Spleen (tissue), 13 donors: Measurements from ENCODE around the gene ADPGK. TPM values are rescaled to one million over a fixed set of nuclear protein-coding genes. Genes with fewer than 3 reads are reported as not detected.

Experiments
- DNase-seq: peaks from one replicate; pipeline ENCODE4 v3.0.0-alpha.2; 2020
- H3K27ac ChIP-seq, 8 donors: fragments of 200-600 bp; sonication (generic) in 7 of 8; 1 replicate in 4 of 8; 2 replicates in 4 of 8; pipeline versions ENCODE4 v1.5.0 to v1.8.0; 2016 to 2021; ENCODE audit warnings: inconsistent platforms in 4 of 8, mild to moderate bottlenecking in 4 of 8, moderate library complexity in 1 of 8
- H3K27me3 ChIP-seq, 7 donors: fragments of 200-600 bp; sonication (generic) in 6 of 7; replicated peaks in 1 of 7; 1 replicate in 4 of 7; 2 replicates in 3 of 7; pipeline versions ENCODE4 v1.5.0 to v1.8.0; 2016 to 2021; ENCODE audit warnings: inconsistent platforms in 3 of 7, mild to moderate bottlenecking in 1 of 7
- H3K36me3 ChIP-seq, 6 donors: fragments of 200-600 bp; sonication (generic) in 5 of 6; 1 replicate in 4 of 6; 2 replicates in 2 of 6; pipeline versions ENCODE4 v1.5.0 to v1.8.0; 2016 to 2021; ENCODE audit warnings: inconsistent platforms in 2 of 6
- H3K4me1 ChIP-seq, 6 donors: fragments of 200-600 bp; sonication (generic) in 5 of 6; 1 replicate in 3 of 6; 2 replicates in 3 of 6; pipeline versions ENCODE4 v1.5.0 to v1.8.0; 2016 to 2021; ENCODE audit warnings: inconsistent platforms in 3 of 6
- H3K4me3 ChIP-seq, 8 donors: fragments of 200-600 bp; sonication (generic) in 7 of 8; 1 replicate in 4 of 8; 2 replicates in 4 of 8; pipeline versions ENCODE4 v1.5.0 to v1.8.0; 2016 to 2021; ENCODE audit warnings: inconsistent platforms in 4 of 8, mild to moderate bottlenecking in 4 of 8, moderate library complexity in 2 of 8
- H3K9me3 ChIP-seq, 8 donors: fragments of 200-600 bp; sonication (generic) in 7 of 8; 1 replicate in 4 of 8; 2 replicates in 4 of 8; pipeline versions ENCODE4 v1.5.0 to v1.8.0; 2016 to 2021; ENCODE audit warnings: inconsistent platforms in 4 of 8
- POLR2A ChIP-seq, 3 donors: fragments of 450-650 bp; IDR thresholded peaks; one replicate each; pipeline ENCODE4 v1.5.1; 2017; ENCODE audit warnings: antibody characterized with exemption in 3 of 3, mild to moderate bottlenecking in 1 of 3
- POLR2AphosphoS5 ChIP-seq, 3 donors: sonication (generic); formaldehyde crosslinking; IDR thresholded peaks; one replicate each; pipeline ENCODE4 v1.5.1; 2017; ENCODE audit warnings: antibody characterized with exemption in 3 of 3
- WGBS, 5 donors: extraction: QIAGEN DNeasy Blood & Tissue Kit in 3 of 5; methylation state at CpG; one replicate each; pipeline versions ENCODE4 v1.1.5 to v1.1.7; 2013 to 2018; 5-methylcytosine and 5-hydroxymethylcytosine counted together
- intact Hi-C: fragments of 100-400 bp; cut with DNase I; formaldehyde crosslinking; loops from one replicate; pipeline ENCODE4 v1.15.0; 2023; ENCODE audit warnings: low total_unique reads
- long read RNA-seq, 2 donors: transcript quantifications; one replicate each; lab custom pipeline, GENCODE V29; 2026
- polyA plus RNA-seq, 3 donors: library from polyadenylated mRNA; stranded (reverse); fragments of 200-250 nt; gene quantifications; one replicate each; pipeline ENCODE4 v1.2.1, GENCODE V29; 2013
- total RNA-seq, 7 donors: library from RNA; depleted of rRNA in 3 of 7; stranded (reverse); fragments of >200 nt in 3 of 7; fragmentation: NEBNext Ultra II Directional in 4 of 7; extraction: Animal tissue kit (Norgen Biotek cat#: 25700) in 4 of 7; gene quantifications; one replicate each; pipeline versions ENCODE4 v1.1.0 to v1.2.1, GENCODE V29; 2016 to 2021
- TF ChIP-seq, protein P1 (sequence below), 11 experiments: fragments of 200-600 bp in 7 of 11; fragments of 450-650 bp in 4 of 11; sonication (generic) in 4 of 11; IDR thresholded peaks in 8 of 11; conservative IDR thresholded peaks in 3 of 11; 1 replicate in 7 of 11; 2 replicates in 4 of 11; pipeline versions ENCODE4 v1.4.0 to v1.8.0; 2016 to 2021; ENCODE audit warnings: antibody characterized with exemption in 11 of 11, inconsistent platforms in 4 of 11, mild to moderate bottlenecking in 1 of 11
- donor health status: healthy with polysubstance abuse.
- donor health status: DM: no; HTN: no; CAD: no; lungs with moderate emphysema.
- donor health status: DM: no; HTN: no; CAD: no.
- donor health status: Bipolar disorder and iron deficiency.
- donor health status: healthy.
- donor health status: DM: no; HTN: no; CAD: no.
- donor health status: DM: yes; HTN: yes; CAD: no.

The ADPGK gene
- total RNA-seq (100 to 1,000 TPM in 4 of 7 donors, 10 to 100 TPM in 3; 89.0 to 119 (median 103) TPM), polyA plus RNA-seq (100 to 1,000 TPM in 1 of 3 donors, 10 to 100 TPM in 2; 65.4 to 103 (median 68.0) TPM)
- long read RNA-seq, donor 1, partial matches to known transcripts = 10 of 15 reads
- long read RNA-seq, donor 1, other reads (novel, unspliced or antisense) = 0 of 15 reads
- long read RNA-seq, donor 2, transcript ADPGK-201 (7 exons, 2,557 nt) = major isoform, 6 of 6 reads
- long read RNA-seq, donor 2, partial matches to known transcripts = 0 of 6 reads
- long read RNA-seq, donor 2, other reads (novel, unspliced or antisense) = 0 of 6 reads

GRCh38 chr15:72783640-72784455, at the start of gene ADPGK:
Gene ADPGK (minus strand): TSS chr15:72783758. CDS start chr15:72783691, 67 bp downstream.
- peak within 1 kb of the TSS; percentile 89 to 100 (median 96) for H3K27ac ChIP-seq
- H3K27me3 ChIP-seq = no peaks in the 10 kb centered on the region
- 0 to 1% (median 1%) methylated on average over 51 to 68 of the region's 68 CpGs for WGBS, 5 donors
- no peaks in the 10 kb centered on the region for H3K9me3 ChIP-seq
- peaks cover 0 to 33% (median 16%) of the 10 kb centered on the region in 6 donors for H3K36me3 ChIP-seq
- H3K4me1 ChIP-seq = peaks cover 7 to 70% (median 43%) of the 10 kb centered on the region in 6 donors
- H3K4me3 ChIP-seq = peak within 1 kb of the TSS; percentile 72 to 100 (median 96)
- TF ChIP-seq POLR2A (IDR thresholded peaks at IDR 0.05) (peak; percentile 74 to 98 (median 86)), POLR2AphosphoS5 (IDR thresholded peaks at IDR 0.05) (peak; percentile 98 to 100 (median 99))
- TF ChIP-seq, protein P1, sequence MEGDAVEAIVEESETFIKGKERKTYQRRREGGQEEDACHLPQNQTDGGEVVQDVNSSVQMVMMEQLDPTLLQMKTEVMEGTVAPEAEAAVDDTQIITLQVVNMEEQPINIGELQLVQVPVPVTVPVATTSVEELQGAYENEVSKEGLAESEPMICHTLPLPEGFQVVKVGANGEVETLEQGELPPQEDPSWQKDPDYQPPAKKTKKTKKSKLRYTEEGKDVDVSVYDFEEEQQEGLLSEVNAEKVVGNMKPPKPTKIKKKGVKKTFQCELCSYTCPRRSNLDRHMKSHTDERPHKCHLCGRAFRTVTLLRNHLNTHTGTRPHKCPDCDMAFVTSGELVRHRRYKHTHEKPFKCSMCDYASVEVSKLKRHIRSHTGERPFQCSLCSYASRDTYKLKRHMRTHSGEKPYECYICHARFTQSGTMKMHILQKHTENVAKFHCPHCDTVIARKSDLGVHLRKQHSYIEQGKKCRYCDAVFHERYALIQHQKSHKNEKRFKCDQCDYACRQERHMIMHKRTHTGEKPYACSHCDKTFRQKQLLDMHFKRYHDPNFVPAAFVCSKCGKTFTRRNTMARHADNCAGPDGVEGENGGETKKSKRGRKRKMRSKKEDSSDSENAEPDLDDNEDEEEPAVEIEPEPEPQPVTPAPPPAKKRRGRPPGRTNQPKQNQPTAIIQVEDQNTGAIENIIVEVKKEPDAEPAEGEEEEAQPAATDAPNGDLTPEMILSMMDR (IDR thresholded peaks at IDR 0.05 in 8 of 11, conservative IDR thresholded peaks at IDR 0.05 in 3 of 11) = peak in 9 of 11 experiments; percentile 14 to 55 (median 45)
- peak; percentile 97 for DNase-seq
- intact Hi-C loops = no loop called here

DNA sequence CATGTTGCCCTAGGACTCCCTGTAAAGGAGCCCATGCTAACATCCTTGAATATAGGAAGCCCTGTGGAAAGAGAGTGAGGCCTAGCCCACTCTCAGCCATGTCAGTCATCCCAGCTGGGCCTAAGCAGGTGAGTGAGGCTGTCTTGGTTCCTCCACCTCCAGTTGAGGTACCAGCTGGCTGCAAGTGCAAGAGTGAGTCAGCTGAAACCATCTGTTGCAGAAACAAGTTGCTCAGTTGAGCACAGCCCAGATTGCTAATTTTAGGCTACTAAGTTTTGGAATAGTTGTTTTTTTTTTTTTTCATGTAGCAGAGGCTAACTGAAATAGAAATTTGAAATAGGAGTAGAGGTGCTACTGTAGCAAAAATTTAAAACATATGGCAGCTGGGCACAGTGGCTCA, 43.7 kb upstream of the ADPGK start:
- intact Hi-C loops = no loop called here

GRCh38 chr15:72826611-72827010, 43.1 kb upstream of the ADPGK start:
- intact Hi-C loops = no loop called here
- no peak for DNase-seq

More for the DNA sequence above, 43.7 kb upstream of the ADPGK start:
- H3K36me3 ChIP-seq = no peaks in the 10 kb centered on the region
- no peaks in the 10 kb centered on the region for H3K9me3 ChIP-seq
- TF ChIP-seq POLR2A (IDR thresholded peaks at IDR 0.05) (no peak), POLR2AphosphoS5 (IDR thresholded peaks at IDR 0.05) (no peak)
- peaks cover 0 to 39% (median 0%) of the 10 kb centered on the region in 7 donors for H3K27me3 ChIP-seq
- no peak overlapping the region for H3K27ac ChIP-seq
- H3K4me1 ChIP-seq = no peaks in the 10 kb centered on the region
- no peak for DNase-seq
- no peak overlapping the region for H3K4me3 ChIP-seq

GRCh38 chr15:72825829-72826228, 42.3 kb upstream of the ADPGK start:
- no peak overlapping the region for H3K27ac ChIP-seq
- DNase-seq = no peak
- WGBS, 5 donors = 66 to 73% (median 69%) methylated on average over 3 to 4 of the region's 4 CpGs
- H3K4me3 ChIP-seq = no peak overlapping the region
- H3K9me3 ChIP-seq = no peaks in the 10 kb centered on the region
- H3K4me1 ChIP-seq = no peaks in the 10 kb centered on the region
- intact Hi-C loops = no loop called here
- peaks cover 0 to 35% (median 0%) of the 10 kb centered on the region in 7 donors for H3K27me3 ChIP-seq
- TF ChIP-seq POLR2A (IDR thresholded peaks at IDR 0.05) = no peak
- no peak for TF ChIP-seq POLR2AphosphoS5 (IDR thresholded peaks at IDR 0.05)
- TF ChIP-seq, protein P1 (IDR thresholded peaks at IDR 0.05 in 8 of 11, conservative IDR thresholded peaks at IDR 0.05 in 3 of 11) = no peak
- no peaks in the 10 kb centered on the region for H3K36me3 ChIP-seq

More at GRCh38 chr15:72826611-72827010, 43.1 kb upstream of the ADPGK start:
- no peak overlapping the region for H3K4me3 ChIP-seq
- H3K9me3 ChIP-seq = no peaks in the 10 kb centered on the region
- no peaks in the 10 kb centered on the region for H3K4me1 ChIP-seq
- no peaks in the 10 kb centered on the region for H3K36me3 ChIP-seq
- no peak overlapping the region for H3K27ac ChIP-seq
- peaks cover 0 to 37% (median 0%) of the 10 kb centered on the region in 7 donors for H3K27me3 ChIP-seq
- TF ChIP-seq, protein P1 (IDR thresholded peaks at IDR 0.05 in 8 of 11, conservative IDR thresholded peaks at IDR 0.05 in 3 of 11) = no peak
- TF ChIP-seq POLR2A (IDR thresholded peaks at IDR 0.05) = no peak
- TF ChIP-seq POLR2AphosphoS5 (IDR thresholded peaks at IDR 0.05) = no peak
- 85 to 94% (median 90%) methylated on average over 9 of the region's 9 CpGs for WGBS, 5 donors
